HG03139 (cell line): ENCODE data around the gene TUBG1.
"Not testable (repeated sequence)": the region's sequence is repeated elsewhere in the genome, so short reads cannot be mapped to it uniquely, and the experiment has no call there.

Source experiments
- ATAC-seq: cut with Tn5 transposase; IDR thresholded peaks from one replicate; pipeline ENCODE4 v1.9.1; 2021; ENCODE audit not compliant: unreplicated experiment

TUBG1 gene

GRCh38 chr17:42623271-42623670 lies 13.8 kb downstream of the TUBG1 start:
- no peak for ATAC-seq

GRCh38 chr17:42623732-42624596 lies 14.5 kb downstream of the TUBG1 start:
- ATAC-seq = no peak

GRCh38 chr17:42627032-42627764 lies 17.7 kb downstream of the TUBG1 start:
- ATAC-seq = not testable (repeated sequence)

- ATAC-seq = no peak
Measured at GRCh38 chr17:42629411-42630009, 20.0 kb downstream of the TUBG1 start.

GRCh38 chr17:42632949-42633444 lies 23.5 kb downstream of the TUBG1 start:
- no peak for ATAC-seq

- no peak for ATAC-seq
Measured at GRCh38 chr17:42639525-42640113, 30.1 kb downstream of the TUBG1 start.

- no peak for ATAC-seq
Measured at GRCh38 chr17:42640121-42640520, 30.6 kb downstream of the TUBG1 start.

- no peak for ATAC-seq
Measured at GRCh38 chr17:42642336-42642735, 32.9 kb downstream of the TUBG1 start.

- no peak for ATAC-seq
Measured at GRCh38 chr17:42647778-42648177, 38.3 kb downstream of the TUBG1 start.

GRCh38 chr17:42651392-42651791 lies 41.9 kb downstream of the TUBG1 start:
- ATAC-seq = no peak

- no peak for ATAC-seq
Measured at GRCh38 chr17:42653179-42654124, 44.0 kb downstream of the TUBG1 start.

- no peak for ATAC-seq
Measured at GRCh38 chr17:42655528-42655927, 46.0 kb downstream of the TUBG1 start.

- ATAC-seq = no peak
Measured at GRCh38 chr17:42657824-42658588, 48.5 kb downstream of the TUBG1 start.

GRCh38 chr17:42659079-42659931 lies 49.8 kb downstream of the TUBG1 start, which contains the start of gene TUBG2:
Gene TUBG2 (plus strand): TSS chr17:42659284. CDS start chr17:42659504, 220 bp downstream.
- no peak for ATAC-seq

GRCh38 chr17:42659932-42660274 lies 50.4 kb downstream of the TUBG1 start:
- ATAC-seq = not testable (repeated sequence)

GRCh38 chr17:42660692-42661345 lies 51.3 kb downstream of the TUBG1 start:
- ATAC-seq = no peak
